Breast epithelium (tissue), 3 donors: Measurements from ENCODE around the gene TMEM161B.

Source experiments
- POLR2A ChIP-seq: fragments of 450-650 bp; IDR thresholded peaks from one replicate; pipeline ENCODE4 v1.6.1; 2016; ENCODE audit warnings: antibody characterized with exemption, mild to moderate bottlenecking, moderate library complexity
- TF ChIP-seq, protein P1 (sequence below), 3 donors: fragments of 450-650 bp; IDR thresholded peaks; one replicate each; pipeline ENCODE4 v1.5.1; 2016 to 2017; ENCODE audit warnings: antibody characterized with exemption in 3 of 3, mild to moderate bottlenecking in 3 of 3, moderate library complexity in 3 of 3

DNA sequence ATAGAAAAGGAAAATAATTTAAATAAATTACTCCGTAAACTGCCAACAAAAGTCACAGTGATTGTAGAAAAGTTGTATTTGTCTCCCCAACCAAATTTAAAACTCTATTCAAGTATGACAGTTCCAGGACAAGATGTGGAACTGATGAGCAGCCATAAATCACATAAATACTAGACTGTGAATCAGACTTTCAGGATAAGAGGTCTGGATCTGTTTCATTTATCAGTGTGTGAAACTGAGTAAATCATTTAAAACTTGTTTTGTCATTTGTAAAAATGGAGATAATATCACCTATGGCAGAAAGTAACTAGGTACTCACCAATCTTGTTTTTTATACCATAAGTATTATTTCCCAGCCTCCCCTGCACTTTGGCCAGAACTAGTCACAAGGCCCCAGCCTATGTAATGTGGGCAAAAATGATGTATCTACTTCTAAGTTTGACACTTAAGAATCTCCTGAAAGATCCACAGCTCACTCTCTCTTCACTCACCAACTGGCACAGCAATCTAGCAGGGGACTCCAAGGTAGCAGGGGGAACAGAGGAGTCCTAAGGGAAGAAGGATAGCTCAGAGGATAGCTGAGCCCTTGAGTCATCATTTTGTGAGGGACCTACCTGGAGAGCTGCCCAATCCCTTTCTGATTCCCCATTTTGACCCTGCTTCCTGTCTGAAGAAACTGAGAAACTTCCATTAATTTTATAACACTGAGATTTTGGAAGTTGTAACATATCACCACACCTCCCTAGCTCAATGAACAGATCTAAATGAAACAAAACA, 31.6 kb downstream of the TMEM161B start:
- TF ChIP-seq, protein P1, sequence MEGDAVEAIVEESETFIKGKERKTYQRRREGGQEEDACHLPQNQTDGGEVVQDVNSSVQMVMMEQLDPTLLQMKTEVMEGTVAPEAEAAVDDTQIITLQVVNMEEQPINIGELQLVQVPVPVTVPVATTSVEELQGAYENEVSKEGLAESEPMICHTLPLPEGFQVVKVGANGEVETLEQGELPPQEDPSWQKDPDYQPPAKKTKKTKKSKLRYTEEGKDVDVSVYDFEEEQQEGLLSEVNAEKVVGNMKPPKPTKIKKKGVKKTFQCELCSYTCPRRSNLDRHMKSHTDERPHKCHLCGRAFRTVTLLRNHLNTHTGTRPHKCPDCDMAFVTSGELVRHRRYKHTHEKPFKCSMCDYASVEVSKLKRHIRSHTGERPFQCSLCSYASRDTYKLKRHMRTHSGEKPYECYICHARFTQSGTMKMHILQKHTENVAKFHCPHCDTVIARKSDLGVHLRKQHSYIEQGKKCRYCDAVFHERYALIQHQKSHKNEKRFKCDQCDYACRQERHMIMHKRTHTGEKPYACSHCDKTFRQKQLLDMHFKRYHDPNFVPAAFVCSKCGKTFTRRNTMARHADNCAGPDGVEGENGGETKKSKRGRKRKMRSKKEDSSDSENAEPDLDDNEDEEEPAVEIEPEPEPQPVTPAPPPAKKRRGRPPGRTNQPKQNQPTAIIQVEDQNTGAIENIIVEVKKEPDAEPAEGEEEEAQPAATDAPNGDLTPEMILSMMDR (IDR thresholded peaks at IDR 0.05), result no peak
- no peak for TF ChIP-seq POLR2A
